Fibroblast of skin of left biceps (primary cell): Measurements from ENCODE around the gene ASB16.

Source experiments
- DNase-seq, 2 experiments: peaks; one replicate each; pipeline ENCODE4 v3.0.0-alpha.2; 2013; ENCODE audit warnings: low read depth in 2 of 2

ASB16 gene

DNA sequence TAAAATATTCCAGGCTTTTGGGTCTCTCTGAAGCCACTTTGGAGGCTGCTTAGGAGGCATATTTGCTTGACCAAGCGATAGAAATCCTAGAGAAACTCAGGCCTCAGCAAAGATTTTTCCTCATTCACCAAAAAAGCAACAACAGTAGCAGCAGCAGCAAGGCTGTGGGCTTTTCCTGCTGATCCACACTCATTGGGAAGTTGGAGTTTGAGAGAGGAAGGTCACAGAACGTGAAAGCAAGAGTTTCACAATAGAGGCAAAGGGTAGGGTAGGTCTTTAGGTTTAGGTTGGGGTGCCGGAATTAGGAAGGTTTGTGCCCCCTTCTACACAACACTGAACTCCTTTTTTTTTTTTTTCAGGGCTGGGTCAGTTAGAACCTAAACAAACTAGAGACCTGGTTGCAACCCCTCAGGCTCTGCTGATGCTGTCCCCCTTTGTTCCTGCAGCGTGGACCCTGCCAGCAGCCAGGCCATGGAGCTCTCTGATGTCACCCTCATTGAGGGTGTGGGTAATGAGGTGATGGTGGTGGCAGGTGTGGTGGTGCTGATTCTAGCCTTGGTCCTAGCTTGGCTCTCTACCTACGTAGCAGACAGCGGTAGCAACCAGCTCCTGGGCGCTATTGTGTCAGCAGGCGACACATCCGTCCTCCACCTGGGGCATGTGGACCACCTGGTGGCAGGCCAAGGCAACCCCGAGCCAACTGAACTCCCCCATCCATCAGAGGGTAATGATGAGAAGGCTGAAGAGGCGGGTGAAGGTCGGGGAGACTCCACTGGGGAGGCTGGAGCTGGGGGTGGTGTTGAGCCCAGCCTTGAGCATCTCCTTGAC is 18.3 kb downstream of the ASB16 start:
- DNase-seq: no peak

DNA sequence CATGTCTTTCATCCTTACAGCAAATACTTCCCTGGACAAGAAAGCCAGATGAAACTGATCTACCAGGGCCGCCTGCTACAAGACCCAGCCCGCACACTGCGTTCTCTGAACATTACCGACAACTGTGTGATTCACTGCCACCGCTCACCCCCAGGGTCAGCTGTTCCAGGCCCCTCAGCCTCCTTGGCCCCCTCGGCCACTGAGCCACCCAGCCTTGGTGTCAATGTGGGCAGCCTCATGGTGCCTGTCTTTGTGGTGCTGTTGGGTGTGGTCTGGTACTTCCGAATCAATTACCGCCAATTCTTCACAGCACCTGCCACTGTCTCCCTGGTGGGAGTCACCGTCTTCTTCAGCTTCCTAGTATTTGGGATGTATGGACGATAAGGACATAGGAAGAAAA is 20.0 kb downstream of the ASB16 start:
- no peak for DNase-seq

DNA sequence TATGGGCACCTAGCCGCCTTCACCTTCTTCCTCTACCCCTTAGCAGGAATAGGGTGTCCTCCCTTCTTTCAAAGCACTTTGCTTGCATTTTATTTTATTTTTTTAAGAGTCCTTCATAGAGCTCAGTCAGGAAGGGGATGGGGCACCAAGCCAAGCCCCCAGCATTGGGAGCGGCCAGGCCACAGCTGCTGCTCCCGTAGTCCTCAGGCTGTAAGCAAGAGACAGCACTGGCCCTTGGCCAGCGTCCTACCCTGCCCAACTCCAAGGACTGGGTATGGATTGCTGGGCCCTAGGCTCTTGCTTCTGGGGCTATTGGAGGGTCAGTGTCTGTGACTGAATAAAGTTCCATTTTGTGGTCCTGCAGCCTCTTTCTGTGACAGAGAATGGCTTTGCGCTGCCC is 20.9 kb downstream of the ASB16 start:
- DNase-seq: no peak

DNA sequence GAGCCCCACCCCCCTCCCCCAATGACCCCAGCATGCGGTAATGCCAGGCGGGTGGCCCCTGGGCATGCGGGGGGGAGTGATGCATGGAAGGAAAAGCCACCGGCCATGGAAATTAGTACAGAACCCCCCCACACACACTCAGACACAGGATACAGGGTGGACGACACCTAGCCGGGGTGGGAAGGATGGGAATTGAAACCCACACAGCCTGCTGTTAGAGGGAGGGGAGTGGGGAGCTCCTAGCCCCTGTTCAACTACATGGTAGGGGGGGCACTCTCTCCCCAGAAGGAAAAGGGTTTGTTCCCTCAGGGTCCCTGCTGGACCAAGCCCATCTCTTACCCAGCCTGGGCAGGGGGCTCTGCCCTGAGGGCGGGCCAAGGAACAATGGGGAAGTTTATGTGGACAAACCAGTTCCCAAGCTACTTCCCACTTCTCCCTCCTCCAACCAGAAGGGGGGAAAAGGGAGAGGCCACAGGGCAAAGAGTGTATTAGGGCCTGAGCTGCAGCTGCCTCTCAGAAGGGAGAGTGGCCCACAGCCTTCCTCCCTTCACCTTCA is 21.5 kb downstream of the ASB16 start:
- DNase-seq: no peak

GRCh38 chr17:44192750-44193149 is 22.2 kb downstream of the ASB16 start:
- no peak for DNase-seq

GRCh38 chr17:44193326-44194084 is 23.0 kb downstream of the ASB16 start:
- DNase-seq: no peak

GRCh38 chr17:44197107-44197506 is 26.6 kb downstream of the ASB16 start:
- DNase-seq: no peak

DNA sequence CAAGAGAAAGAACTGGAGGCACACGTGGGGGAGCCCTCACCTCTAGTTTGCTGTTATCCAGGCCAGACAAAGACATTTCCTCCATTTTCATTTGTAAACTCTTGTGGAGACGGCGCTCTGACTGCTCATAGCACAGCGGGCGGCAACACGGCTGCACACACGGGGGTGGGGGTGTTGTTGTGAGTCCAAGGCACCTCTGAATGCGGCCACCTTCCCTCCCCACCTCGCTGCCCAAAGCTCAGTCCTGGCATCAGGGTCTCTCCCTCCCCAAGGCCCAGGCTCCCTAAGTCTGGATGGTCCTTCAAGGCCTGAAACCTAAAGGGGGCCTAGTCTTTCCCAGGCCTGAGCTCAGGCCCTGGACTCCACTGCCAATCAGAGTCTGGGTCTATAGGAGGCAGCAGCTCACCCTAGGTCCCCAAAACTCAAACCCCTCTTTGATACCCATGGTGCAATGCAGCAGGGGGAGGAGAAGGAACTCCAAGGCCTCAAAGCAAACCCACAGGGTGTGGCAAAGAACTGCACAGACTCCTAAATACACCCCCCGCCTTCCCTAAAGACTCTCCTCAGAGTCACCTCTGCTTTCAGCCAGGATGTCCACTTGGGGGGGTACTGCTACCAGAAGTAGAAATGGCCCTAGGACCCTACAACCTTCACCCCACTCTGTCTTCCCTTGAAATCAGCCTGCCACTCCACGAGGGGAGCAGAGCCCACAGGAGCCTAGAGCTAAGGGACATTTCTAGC is 27.6 kb downstream of the ASB16 start:
- no peak for DNase-seq

GRCh38 chr17:44198721-44199552 is 28.4 kb downstream of the ASB16 start:
- DNase-seq: no peak

- peak; percentile 96 to 97 for DNase-seq
Observed at GRCh38 chr17:44199553-44200477, 29.3 kb downstream of the ASB16 start, which contains the start of gene ATXN7L3. TSS of gene ATXN7L3 (minus strand) at chr17:44199884. CDS start at chr17:44198070, 1,814 bp downstream.

GRCh38 chr17:44200478-44201155 is 30.1 kb downstream of the ASB16 start:
- no peak for DNase-seq

- DNase-seq: no peak
Observed at GRCh38 chr17:44202756-44203155, 32.3 kb downstream of the ASB16 start.

GRCh38 chr17:44203731-44204440 is 33.4 kb downstream of the ASB16 start:
- DNase-seq: no peak

GRCh38 chr17:44204441-44204882 is 34.0 kb downstream of the ASB16 start:
- no peak for DNase-seq

GRCh38 chr17:44205962-44206824 is 35.7 kb downstream of the ASB16 start:
- DNase-seq: no peak

DNA sequence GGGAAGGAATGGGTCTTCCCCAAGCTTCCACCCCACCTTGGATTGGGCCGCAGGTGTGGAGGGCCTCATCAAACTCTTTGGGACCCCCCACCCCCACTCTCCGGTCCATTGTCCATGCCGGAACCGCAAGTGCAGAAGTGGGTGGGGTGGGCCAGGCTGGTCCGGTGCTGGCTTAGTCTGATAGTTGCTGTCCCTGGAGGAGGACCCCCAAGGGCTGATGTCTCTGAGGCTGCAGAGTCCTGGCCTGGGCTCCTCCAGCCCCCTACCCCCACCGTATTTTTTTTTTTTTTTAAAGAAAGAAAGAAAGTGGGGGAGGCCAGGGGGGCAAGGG is 36.3 kb downstream of the ASB16 start:
- no peak for DNase-seq

DNA sequence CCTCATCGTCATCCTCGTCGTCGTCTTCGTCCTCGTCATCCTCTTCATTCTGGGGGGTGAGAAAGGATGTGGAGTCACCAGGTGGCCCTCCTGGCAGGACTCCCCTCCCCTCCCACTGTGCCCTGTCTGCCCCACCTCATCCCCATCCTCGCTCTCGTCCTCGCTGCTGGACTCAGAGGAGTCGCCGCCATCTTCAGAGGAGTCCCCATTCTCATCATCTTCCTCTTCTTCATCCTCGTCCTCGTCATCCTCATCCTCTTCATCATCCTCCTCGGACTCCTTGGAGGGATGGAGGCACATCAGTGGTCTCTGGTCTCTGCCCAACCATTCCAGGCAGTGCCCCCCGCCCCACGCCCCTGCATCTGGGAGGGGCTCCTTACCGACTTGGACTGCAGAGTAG is 36.8 kb downstream of the ASB16 start:
- DNase-seq: no peak

DNA sequence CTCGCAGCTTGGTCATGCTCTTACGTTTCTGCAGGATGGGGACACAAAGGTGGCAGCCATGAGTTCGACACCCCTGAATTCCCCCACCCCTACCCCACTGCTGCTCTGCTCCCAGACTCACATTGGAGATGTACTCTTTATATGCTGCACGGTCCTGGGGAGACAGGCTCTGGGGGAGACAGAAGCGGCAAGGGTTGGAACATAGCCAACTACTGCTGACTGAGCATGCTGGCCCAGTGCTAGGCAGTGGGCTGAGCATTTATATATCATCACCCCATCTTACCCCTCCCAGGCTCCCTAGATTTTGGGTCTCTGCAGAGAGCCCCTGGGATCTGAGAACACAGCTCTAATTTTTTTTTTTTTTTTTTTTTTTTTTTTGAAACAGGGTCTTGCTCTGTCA is 37.2 kb downstream of the ASB16 start:
- DNase-seq: no peak
